Measurements from ENCODE around the gene METAP2. TPM values are rescaled to one million over a fixed set of nuclear protein-coding genes. Genes with fewer than 3 reads are reported as not detected.

METAP2 gene
- total RNA-seq, result 10 to 100 TPM; 60.2 to 66.3 TPM
- polyA plus RNA-seq (2013, experiment 1 of 2), result 49.3 TPM
- 57.7 TPM for polyA plus RNA-seq (2013, experiment 2 of 2)
- total RNA-seq, result 68.7 to 314 (median 97.9) reads per million in 172 experiments

- Histone ChIP-seq H3K4me3 (ENCODE audit: low read length) (peak within 1 kb of the TSS; percentile 92), H3K4me1 (ENCODE audit: insufficient read depth, low read length) (peaks cover 32% of the 10 kb centered on the region), H3K36me3 (ENCODE audit: insufficient read depth, low read length) (peaks cover 28% of the 10 kb centered on the region), H3K27ac (ENCODE audit: low read depth in 1 of 2, low read length in 2 of 2) (peak within 1 kb of the TSS; percentile 56 to 79), H3K27me3 (ENCODE audit: control insufficient read depth in 1 of 2, insufficient read depth in 2 of 2, low read length in 2 of 2) (no peaks in the 10 kb centered on the region), H3K9me3 (ENCODE audit: control insufficient read depth in 1 of 2, insufficient read depth in 1 of 2, low read length in 2 of 2) (no peaks in the 10 kb centered on the region)
- peaks cover 67% of the 10 kb centered on the region for H3K4me1 Mint-ChIP-seq (ENCODE audit: low read depth)
- peaks cover 56% of the 10 kb centered on the region for H3K36me3 Mint-ChIP-seq (ENCODE audit: low read depth)
- TF ChIP-seq CTCF (IDR thresholded peaks at IDR 0.05), result no peak
- H3K27me3 Mint-ChIP-seq, result no peaks in the 10 kb centered on the region
- intact Hi-C loops (cut with DNase I, micrococcal nuclease), result loop anchor here (1.0 to 10.0 kb wide), 8 partner anchors 47 to 1797 kb away; partner anchors contain the start of genes FGD6 (in 2 of the 2), VEZT (in 2 of the 2), AMDHD1 (in 1 of the 2) and CCDC38 (in 1 of the 2)
- ChIA-PET POLR2A (interaction anchor here (0.6 to 3.8 kb wide), 32 partner anchors 10 to 1797 kb away, joined by 3 to 62 read pairs (median 4); partner anchors contain the start of genes AMDHD1, CCDC38, CDK17 and CRADD), CTCF (interaction anchor here (0.9 to 2.2 kb wide), 5 partner anchors 10 to 401 kb away, joined by 3 to 16 read pairs (median 4); partner anchors contain the start of genes FGD6, NR2C1 and VEZT)
- peak; percentile 82 to 95 (median 88) for DNase-seq
- H3K9me3 Mint-ChIP-seq, result no peaks in the 10 kb centered on the region
- H3K27ac Mint-ChIP-seq, result peak within 1 kb of the TSS; percentile 92
- ATAC-seq (ENCODE audit: poor library complexity), result peak; percentile 96
- H3K4me3 Mint-ChIP-seq, result peak within 1 kb of the TSS; percentile 100
These were observed at the start of gene METAP2 for GRCh38 chr12:95473884-95474659. TSS of gene METAP2 (plus strand) at chr12:95474152. CDS start at chr12:95474180, 28 bp downstream.

- no peak overlapping the region for H3K27ac ChIP-seq (ENCODE audit: low read depth in 1 of 2, low read length in 2 of 2)
- H3K4me1 Mint-ChIP-seq (ENCODE audit: low read depth), result peaks cover 11% of the 10 kb centered on the region
- no peaks in the 10 kb centered on the region for H3K27me3 ChIP-seq (ENCODE audit: control insufficient read depth in 1 of 2, insufficient read depth in 2 of 2, low read length in 2 of 2)
- TF ChIP-seq CTCF (IDR thresholded peaks at IDR 0.05), result no peak
- no peaks in the 10 kb centered on the region for H3K9me3 Mint-ChIP-seq
- no peak overlapping the region for H3K27ac Mint-ChIP-seq
- no peaks in the 10 kb centered on the region for H3K36me3 Mint-ChIP-seq (ENCODE audit: low read depth)
- ATAC-seq (ENCODE audit: poor library complexity) (no peak), DNase-seq (no peak)
- H3K4me3 ChIP-seq (ENCODE audit: low read length), result no peak overlapping the region
- intact Hi-C loops (cut with DNase I, micrococcal nuclease), result no loop called here
- ChIA-PET CTCF (interaction anchor here (0.7 kb wide), 1 partner anchor 18 kb away, joined by 3 read pairs; no protein-coding TSS in a partner anchor), POLR2A (no interaction called here)
- peaks cover 6% of the 10 kb centered on the region for H3K4me1 ChIP-seq (ENCODE audit: insufficient read depth, low read length)
- no peaks in the 10 kb centered on the region for H3K27me3 Mint-ChIP-seq
- no peaks in the 10 kb centered on the region for H3K36me3 ChIP-seq (ENCODE audit: insufficient read depth, low read length)
- H3K4me3 Mint-ChIP-seq, result no peak overlapping the region
- no peaks in the 10 kb centered on the region for H3K9me3 ChIP-seq (ENCODE audit: control insufficient read depth in 1 of 2, insufficient read depth in 1 of 2, low read length in 2 of 2)
These were observed 49.5 kb upstream of the METAP2 start for GRCh38 chr12:95424271-95424994.

DNA sequence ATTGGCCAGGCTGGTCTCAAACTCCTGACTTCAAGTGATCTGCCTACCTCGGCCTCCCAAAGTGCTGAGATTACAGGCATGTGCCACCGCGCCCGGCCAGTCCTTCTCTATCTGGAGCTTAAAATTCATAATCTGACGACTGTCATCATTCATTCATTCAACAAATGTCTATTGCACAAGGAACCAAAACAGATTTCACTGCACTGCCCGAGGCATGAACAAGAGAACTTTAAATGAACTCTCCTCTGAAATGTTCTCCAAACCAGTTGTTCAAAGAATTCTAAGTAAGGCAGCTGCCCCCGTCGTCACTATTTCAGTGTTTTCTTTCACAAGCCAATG, 44.8 kb upstream of the METAP2 start:
- H3K36me3 Mint-ChIP-seq (ENCODE audit: low read depth), result no peaks in the 10 kb centered on the region
- no peak overlapping the region for H3K27ac Mint-ChIP-seq
- CTCF ChIA-PET, result no interaction called here
- POLR2A ChIA-PET, result interaction anchor here (2.4 kb wide), 1 partner anchor 44 kb away, joined by 14 read pairs; the partner anchor contains the start of gene METAP2
- Histone ChIP-seq H3K27me3 (ENCODE audit: control insufficient read depth in 1 of 2, insufficient read depth in 2 of 2, low read length in 2 of 2) (no peaks in the 10 kb centered on the region), H3K36me3 (ENCODE audit: insufficient read depth, low read length) (no peaks in the 10 kb centered on the region), H3K27ac (ENCODE audit: low read depth in 1 of 2, low read length in 2 of 2) (no peak overlapping the region), H3K4me3 (ENCODE audit: low read length) (no peak overlapping the region), H3K9me3 (ENCODE audit: control insufficient read depth in 1 of 2, insufficient read depth in 1 of 2, low read length in 2 of 2) (no peaks in the 10 kb centered on the region), H3K4me1 (ENCODE audit: insufficient read depth, low read length) (peaks cover 6% of the 10 kb centered on the region)
- no peak overlapping the region for H3K4me3 Mint-ChIP-seq
- H3K27me3 Mint-ChIP-seq, result no peaks in the 10 kb centered on the region
- no peak for TF ChIP-seq CTCF (IDR thresholded peaks at IDR 0.05)
- no peak for ATAC-seq (ENCODE audit: poor library complexity)
- intact Hi-C loops (cut with DNase I, micrococcal nuclease), result loop anchor here in 1 of 2 experiments (5.0 kb wide), 1 partner anchor 43 kb away; the partner anchor contains the start of gene METAP2
- no peak for DNase-seq
- H3K4me1 Mint-ChIP-seq (ENCODE audit: low read depth), result peaks cover 11% of the 10 kb centered on the region
- no peaks in the 10 kb centered on the region for H3K9me3 Mint-ChIP-seq

Data from CD4-positive, alpha-beta T cell (primary cell).